ENCODE results near the gene PLK3. TPM values are rescaled to one million over a fixed set of nuclear protein-coding genes. Genes with fewer than 3 reads are reported as not detected.
A peak's percentile ranks its signal among the peaks of the same experiment; 100 is the strongest.
"Not testable (repeated sequence)": the region's sequence is repeated elsewhere in the genome, so short reads cannot be mapped to it uniquely, and the experiment has no call there.

Gene PLK3
- polyA plus RNA-seq, 3 donors, result 6.2 to 10.1 (median 7.7) TPM

DNA sequence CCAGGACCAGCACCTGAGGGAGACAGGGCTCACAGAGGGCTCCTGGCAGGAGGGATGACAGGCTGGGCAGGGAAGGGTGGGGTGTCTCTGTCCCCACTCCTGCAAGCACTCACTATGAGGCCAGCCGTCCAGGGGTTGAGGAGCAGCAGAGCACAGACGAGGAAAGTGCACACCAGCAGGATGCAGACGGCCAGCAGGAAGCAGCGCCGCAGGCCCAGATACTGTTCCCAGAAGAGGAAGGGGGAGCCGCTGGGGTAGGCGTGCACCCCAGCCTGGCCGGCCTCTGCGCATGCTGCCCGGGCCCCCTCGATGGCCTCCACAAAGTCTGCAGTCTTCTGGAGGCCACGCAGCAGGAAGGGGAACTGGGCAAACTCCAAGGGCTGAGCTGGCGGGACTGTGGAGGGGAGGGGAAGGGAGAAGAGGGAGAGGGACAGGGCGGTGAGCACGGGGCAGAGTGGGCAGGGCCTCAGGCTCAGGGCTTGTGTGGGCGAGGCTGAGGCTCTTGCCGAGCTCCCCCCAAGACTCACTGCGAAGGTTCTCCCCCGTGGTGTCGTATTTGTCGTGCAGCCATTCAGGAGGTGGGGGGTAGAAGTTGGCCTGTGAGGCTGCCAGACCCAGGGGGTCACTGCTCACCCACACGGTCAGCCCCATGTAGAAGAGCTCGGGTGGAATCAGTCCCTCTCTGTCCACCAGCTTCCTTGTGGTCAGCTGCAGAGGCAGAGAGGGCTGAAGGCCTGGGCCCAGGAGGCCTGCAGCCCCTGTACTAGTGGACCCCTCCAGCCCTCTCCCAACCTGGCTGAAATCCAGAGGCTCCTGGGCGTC is 26.4 kb downstream of the PLK3 start:
- no peak for DNase-seq

- DNase-seq, result no peak
These were observed 27.2 kb downstream of the PLK3 start for GRCh38 chr1:44827197-44828002.

DNA sequence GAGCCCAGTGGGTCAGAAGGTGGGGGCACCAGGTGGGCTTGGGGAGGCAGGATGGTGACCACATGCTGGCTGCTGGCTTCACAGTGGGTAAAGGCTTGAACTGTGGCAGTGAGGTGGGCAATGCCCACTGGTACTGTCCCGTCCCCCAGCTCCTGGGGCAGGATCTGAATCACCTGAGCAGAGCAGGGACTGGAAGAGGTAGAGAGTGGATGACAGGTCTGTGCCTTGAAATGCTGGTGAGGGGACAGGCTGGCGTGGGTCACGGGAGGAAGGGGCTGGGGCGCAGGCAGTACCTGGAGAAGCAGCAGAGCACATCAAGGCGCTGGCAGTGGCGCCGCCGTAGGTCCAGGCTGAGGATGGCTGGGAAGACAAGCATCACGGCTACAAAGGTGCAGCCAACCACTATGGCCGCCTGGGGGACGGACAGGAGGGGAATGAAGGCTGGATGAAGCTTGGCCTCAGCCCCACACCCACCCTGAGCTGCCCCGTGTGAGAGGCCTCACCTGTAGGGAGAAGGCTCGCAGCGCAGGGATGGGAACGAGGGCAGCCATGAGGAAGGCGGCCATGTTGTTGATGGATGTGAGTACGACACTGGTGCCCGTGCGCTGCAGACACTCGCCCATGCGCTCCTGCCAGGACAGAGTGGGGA is 27.9 kb downstream of the PLK3 start:
- no peak for DNase-seq

GRCh38 chr1:44828841-44829440 is 28.8 kb downstream of the PLK3 start:
- no peak for DNase-seq

GRCh38 chr1:44829506-44830384 is 29.6 kb downstream of the PLK3 start:
- no peak for DNase-seq

- DNase-seq, result no peak
These were observed 30.7 kb downstream of the PLK3 start for GRCh38 chr1:44830900-44831304.

GRCh38 chr1:44831516-44831915 is 31.3 kb downstream of the PLK3 start:
- no peak for DNase-seq

- DNase-seq, result no peak
These were observed 32.0 kb downstream of the PLK3 start for GRCh38 chr1:44832056-44832705.

- no peak for DNase-seq
These were observed 34.2 kb downstream of the PLK3 start for GRCh38 chr1:44834328-44834727.

- peak; percentile 74 for DNase-seq
These were observed 35.8 kb downstream of the PLK3 start for GRCh38 chr1:44835738-44836675.

GRCh38 chr1:44838294-44838693 is 38.1 kb downstream of the PLK3 start:
- not testable (repeated sequence) for DNase-seq

DNA sequence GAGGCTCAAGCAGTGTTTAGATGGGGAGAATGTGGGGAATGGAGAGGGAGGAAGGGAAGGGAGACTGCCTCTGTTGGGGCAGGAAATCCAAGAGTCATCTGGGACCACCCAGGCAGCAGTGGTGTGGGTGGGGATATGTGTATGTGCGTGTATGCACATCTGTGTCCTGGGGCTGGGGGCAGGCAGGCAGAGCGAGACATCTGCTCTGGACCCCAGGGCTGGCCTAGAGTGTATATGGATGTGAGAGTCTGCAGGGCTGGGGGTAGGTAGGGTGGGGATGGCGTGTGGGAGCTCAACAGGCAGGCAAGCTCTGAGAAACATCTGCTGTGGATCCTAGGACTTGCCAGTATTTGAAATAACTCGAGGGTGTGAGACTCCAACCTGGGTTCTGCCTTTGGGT is 39.4 kb downstream of the PLK3 start:
- no peak for DNase-seq

DNA sequence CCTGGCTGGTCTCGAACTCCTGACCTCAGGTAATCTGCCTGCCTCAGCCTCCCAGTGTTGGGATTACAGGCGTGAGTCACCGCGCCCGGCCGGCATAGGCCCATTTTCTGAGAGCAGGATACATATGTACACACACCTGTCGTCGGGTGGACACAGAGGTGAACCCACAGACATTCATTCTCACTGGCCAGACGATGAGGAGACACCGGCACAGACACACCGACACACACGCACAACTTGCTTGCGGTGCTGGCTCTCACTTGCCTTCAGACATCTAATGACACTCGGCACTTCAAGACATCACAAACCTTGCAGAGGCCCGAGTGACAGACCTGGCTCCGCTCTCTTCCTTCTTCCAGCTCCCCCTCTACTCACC is 42.3 kb downstream of the PLK3 start:
- DNase-seq, result no peak

DNA sequence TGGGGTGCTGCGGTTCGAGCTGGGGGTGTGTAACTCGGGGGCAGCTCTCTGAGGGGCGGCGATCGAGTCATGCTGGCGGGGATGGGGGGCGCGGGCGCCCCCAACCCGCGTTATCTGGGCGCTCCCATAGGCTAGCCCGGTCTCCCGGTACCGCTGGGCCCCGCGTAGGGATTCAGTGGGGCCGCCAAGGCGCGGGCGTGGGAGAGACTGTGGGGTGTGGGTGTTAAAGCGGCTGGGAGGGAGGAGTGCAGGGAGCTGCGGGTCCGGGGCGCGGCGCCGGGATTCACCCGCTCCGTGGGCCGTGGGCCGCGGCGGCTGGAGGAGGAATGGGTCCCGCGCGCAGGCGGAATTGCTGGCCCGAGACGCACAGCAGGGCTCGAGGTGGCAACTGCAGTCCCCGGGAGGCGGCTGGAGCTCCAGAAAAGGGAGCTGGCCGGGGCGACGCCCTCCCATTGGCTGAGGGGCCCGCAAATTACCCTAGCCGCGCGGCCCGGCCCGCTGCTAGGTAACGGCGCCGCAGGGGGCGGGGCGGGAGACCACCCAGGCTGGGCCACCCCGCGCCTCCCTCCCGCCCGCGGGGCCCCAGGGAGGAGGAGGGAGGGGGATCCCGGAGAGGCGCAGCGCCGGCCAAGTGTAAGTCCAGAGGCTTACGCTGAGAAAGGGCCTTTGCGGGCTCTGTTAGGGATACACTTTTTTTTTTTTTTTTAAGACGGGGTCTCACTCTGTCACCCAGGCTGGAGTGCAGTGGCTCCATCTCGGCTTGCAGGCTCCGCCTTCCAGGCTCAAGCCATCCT is 42.9 kb downstream of the PLK3 start, which contains the start of gene PTCH2:
TSS of gene PTCH2 (minus strand) at position 392 of the 794 bp plus-strand sequence. CDS start at position 71, 321 bp downstream.
- DNase-seq, result peak; percentile 93

DNA sequence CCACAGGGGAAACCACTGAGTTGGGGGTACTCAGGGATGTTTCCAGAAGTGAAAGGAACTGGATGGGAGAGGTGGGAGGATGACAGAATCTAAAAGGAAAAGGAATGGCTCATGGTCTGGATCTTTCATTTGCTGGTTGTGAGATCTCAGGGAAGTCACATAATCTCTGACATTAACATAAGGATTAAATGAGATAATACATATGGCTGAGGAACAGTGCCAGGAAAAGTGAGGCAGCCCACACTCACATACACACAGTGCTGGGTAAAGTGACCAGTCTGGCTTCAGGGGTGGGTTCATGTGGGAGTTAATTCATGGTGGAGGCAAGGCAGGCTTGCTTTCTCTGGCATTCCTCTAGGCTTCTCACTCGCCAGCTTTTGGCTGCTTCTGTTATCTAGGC is 46.8 kb downstream of the PLK3 start:
- no peak for DNase-seq

DNA sequence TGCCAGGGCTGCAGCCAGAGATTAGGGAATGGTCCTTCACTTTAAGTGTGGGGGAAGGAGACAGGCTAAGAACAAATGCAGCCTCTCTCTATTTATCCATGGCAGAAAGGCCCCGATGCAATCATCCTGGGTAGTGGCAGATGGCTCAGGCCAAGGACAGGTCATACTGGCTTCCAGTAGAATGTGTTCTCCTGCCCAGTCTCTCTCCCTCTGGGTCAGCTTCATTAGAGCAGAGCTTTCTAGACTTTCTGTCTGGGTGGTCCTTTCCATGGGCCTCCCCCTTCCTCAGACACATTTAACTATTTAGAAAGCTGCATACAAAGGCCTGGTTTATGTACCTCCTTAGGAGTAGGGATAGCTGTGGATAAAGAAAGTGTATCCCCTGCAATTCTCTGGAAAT is 47.7 kb downstream of the PLK3 start:
- DNase-seq, result no peak

DNA sequence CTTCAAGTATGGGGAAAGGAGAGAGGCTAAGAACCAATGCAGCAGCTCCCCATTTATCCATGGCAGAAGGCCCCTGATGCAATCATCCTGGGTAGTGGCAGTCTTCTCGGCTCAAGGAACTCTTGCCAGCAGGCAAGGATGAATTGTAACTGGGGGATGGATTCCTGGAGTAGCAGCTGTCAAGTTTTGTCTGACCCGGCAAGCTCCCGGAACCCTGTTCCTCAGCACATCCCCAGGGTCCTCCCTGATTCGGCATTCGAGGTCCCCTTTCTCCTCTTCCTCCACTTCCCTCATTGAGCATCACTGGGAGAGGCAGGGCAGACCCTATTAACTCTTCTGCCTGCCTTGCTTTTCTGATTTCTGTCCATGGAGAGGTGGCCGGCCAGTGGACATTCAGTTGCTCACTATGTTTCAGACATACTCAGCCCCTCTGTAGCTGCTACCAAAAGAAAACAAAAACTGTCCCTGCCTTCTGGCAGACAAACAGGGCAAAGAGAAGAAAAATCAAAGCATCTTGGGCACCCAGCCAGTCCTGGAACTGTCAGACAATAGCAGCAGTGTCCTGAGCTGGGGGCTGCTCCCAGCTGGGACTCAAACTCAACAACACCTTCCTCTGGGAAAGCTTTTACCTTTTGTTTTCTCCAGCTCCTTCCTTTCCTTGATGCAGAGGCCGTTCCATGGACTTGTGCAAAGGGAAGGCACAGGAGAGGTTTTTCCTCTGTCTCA is 48.4 kb downstream of the PLK3 start:
- DNase-seq, result no peak

Data from renal pelvis (tissue), 4 donors.